PC-9 (cell line): ENCODE results near the gene STAMBPL1. TPM values are rescaled to one million over a fixed set of nuclear protein-coding genes. Genes with fewer than 3 reads are reported as not detected.

Source experiments
- BruUV-seq: library from RNA; stranded (reverse); fragments of 400-500 nt; replicated peaks from 2 replicates; lab custom pipeline; 2021; lab: Mats Ljungman, UMichigan
- CTCF ChIA-PET: fragments of 300-600 bp; sonication (Branson Sonifier 250); formaldehyde crosslinking; loops from one replicate; lab custom pipeline; 2022; ENCODE audit warnings: antibody characterized with exemption; lab: Charles Lee
- POLR2A ChIA-PET: fragments of 300-600 bp; sonication (Branson Sonifier 250); formaldehyde crosslinking; loops from one replicate; lab custom pipeline; 2022; ENCODE audit warnings: antibody characterized with exemption; ENCODE audit not compliant: unreplicated experiment; lab: Charles Lee
- DNase-seq, 2 experiments: peaks; one replicate each; pipeline versions ENCODE4 v3.0.0 to v3.0.0-alpha.2; 2015 to 2022; ENCODE audit warnings: mixed read lengths in 1 of 2
- H2AFZ ChIP-seq: fragments of 200-600 bp; sonication (generic); 2 replicates; pipeline ENCODE4 v1.8.1; 2017; ENCODE audit warnings: antibody characterized with exemption
- H3F3A ChIP-seq: fragments of 200-600 bp; sonication (generic); 2 replicates; pipeline ENCODE4 v1.8.1; 2017; ENCODE audit warnings: antibody characterized with exemption, mild to moderate bottlenecking, low read depth; ENCODE audit not compliant: insufficient read depth
- H3K27ac ChIP-seq: fragments of 200-600 bp; sonication (generic); 2 replicates; pipeline ENCODE4 v1.6.1; 2016; ENCODE audit warnings: mixed run types
- H3K27me3 ChIP-seq: fragments of 200-600 bp; sonication (generic); 2 replicates; pipeline ENCODE4 v1.6.1; 2016; ENCODE audit warnings: low read depth, mixed run types; ENCODE audit not compliant: insufficient read depth
- H3K36me3 ChIP-seq: fragments of 200-600 bp; sonication (generic); 2 replicates; pipeline ENCODE4 v1.6.1; 2016; ENCODE audit warnings: low read depth, mixed run types
- H3K4me1 ChIP-seq: fragments of 200-600 bp; sonication (generic); replicated peaks from 2 replicates; pipeline ENCODE4 v1.6.1; 2016; ENCODE audit warnings: mixed run types; ENCODE audit not compliant: insufficient read depth
- H3K4me2 ChIP-seq: fragments of 200-600 bp; sonication (generic); 2 replicates; pipeline ENCODE4 v1.6.1; 2017; ENCODE audit warnings: mixed run types
- H3K4me3 ChIP-seq: fragments of 200-600 bp; sonication (generic); 2 replicates; pipeline ENCODE4 v1.6.1; 2016; ENCODE audit warnings: mixed run types
- H3K79me2 ChIP-seq: fragments of 200-600 bp; sonication (generic); 2 replicates; pipeline ENCODE4 v1.6.1; 2017; ENCODE audit warnings: low read depth, mixed run types
- H3K9me2 ChIP-seq: fragments of 200-600 bp; sonication (generic); 2 replicates; pipeline ENCODE4 v1.8.1; 2017; ENCODE audit warnings: mild to moderate bottlenecking; ENCODE audit not compliant: insufficient read depth
- H3K9me3 ChIP-seq: fragments of 200-600 bp; sonication (generic); 2 replicates; pipeline ENCODE4 v1.8.1; 2016; ENCODE audit warnings: low read depth; ENCODE audit not compliant: insufficient read depth
- H4K20me1 ChIP-seq: fragments of 200-600 bp; sonication (generic); 2 replicates; pipeline ENCODE4 v1.8.1; 2017; ENCODE audit not compliant: insufficient read depth
- EZH2 ChIP-seq: fragments of 200-600 bp; sonication (generic); IDR thresholded peaks from 2 replicates; pipeline ENCODE4 v1.8.0; 2017; ENCODE audit warnings: antibody characterized with exemption, low read depth
- intact Hi-C: fragments of 100-400 bp; cut with micrococcal nuclease; formaldehyde crosslinking; loops from one replicate; pipeline ENCODE4 v1.10.0; 2022; ENCODE audit not compliant: unreplicated experiment
- total RNA-seq: library from RNA; stranded (reverse); gene quantifications from 2 replicates; pipeline ENCODE4 v1.2.3, GENCODE V29; 2021
- TF ChIP-seq, protein P1 (sequence below): fragments of 200-600 bp; sonication (generic); conservative IDR thresholded peaks from 2 replicates; pipeline ENCODE4 v1.6.1; 2017; ENCODE audit warnings: mixed run types, antibody characterized with exemption, mild to moderate bottlenecking, moderate library complexity

STAMBPL1 gene
- total RNA-seq, 1 experiment from 2014 or later = 7.4 TPM

DNA sequence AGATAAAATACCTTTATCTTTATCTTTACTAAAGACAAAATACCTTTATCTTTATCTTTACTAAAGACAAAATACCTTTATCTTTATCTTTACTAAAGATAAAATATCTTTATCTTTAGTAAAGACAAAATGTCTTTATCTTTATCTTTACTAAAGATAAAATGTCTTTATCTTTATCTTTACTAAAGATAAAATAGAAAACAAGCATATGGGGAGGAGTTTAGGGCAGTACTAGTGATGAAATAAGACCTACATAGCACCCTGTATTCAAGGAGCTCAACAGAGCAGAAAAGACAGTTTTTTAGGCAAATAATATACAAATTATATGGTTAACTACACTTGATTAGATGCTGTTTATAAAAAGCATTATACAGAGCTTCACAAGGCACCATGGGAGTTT lies 47.7 kb upstream of the STAMBPL1 start:
- CTCF ChIA-PET = interaction anchor here (0.9 to 1.0 kb wide), 2 partner anchors 154 to 166 kb away, joined by 3 to 4 read pairs; no protein-coding TSS in a partner anchor
- H3K4me3 ChIP-seq = no peak overlapping the region

DNA sequence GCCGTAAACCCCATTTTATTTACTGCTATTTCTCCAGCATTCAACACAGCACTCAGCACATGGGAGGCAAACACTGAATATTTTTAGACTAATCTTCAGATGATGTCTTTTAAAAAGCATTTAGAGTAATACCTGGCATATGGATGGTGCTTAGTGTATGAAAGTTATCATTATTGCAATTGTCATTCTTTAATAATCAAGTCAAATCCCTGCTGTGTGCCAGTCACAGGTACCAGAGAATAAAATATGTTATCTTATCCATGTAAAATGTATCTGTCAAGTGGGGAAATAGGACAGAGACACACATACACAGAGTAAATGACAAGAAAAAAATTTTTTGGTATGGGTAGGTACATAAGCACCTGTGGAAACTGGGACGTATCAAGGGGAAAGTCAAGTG lies 46.9 kb upstream of the STAMBPL1 start:
- intact Hi-C loops = loop anchor here (10.0 kb wide), 1 partner anchor 268 kb away; no protein-coding TSS in a partner anchor
- no peak overlapping the region for H3K4me2 ChIP-seq
- TF ChIP-seq EZH2 = no peak
- TF ChIP-seq, protein P1, sequence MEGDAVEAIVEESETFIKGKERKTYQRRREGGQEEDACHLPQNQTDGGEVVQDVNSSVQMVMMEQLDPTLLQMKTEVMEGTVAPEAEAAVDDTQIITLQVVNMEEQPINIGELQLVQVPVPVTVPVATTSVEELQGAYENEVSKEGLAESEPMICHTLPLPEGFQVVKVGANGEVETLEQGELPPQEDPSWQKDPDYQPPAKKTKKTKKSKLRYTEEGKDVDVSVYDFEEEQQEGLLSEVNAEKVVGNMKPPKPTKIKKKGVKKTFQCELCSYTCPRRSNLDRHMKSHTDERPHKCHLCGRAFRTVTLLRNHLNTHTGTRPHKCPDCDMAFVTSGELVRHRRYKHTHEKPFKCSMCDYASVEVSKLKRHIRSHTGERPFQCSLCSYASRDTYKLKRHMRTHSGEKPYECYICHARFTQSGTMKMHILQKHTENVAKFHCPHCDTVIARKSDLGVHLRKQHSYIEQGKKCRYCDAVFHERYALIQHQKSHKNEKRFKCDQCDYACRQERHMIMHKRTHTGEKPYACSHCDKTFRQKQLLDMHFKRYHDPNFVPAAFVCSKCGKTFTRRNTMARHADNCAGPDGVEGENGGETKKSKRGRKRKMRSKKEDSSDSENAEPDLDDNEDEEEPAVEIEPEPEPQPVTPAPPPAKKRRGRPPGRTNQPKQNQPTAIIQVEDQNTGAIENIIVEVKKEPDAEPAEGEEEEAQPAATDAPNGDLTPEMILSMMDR = no peak
- H2AFZ ChIP-seq = no peak overlapping the region
- H3K27me3 ChIP-seq = no peaks in the 10 kb centered on the region
- 0 out of 2 replicates have a peak, but pooled peaks cover 4% of the 10 kb centered on the region for H3K36me3 ChIP-seq
- no peaks in the 10 kb centered on the region for H3K79me2 ChIP-seq
- no peak overlapping the region for H3K27ac ChIP-seq
- BruUV-seq = no TSS peak
- no peaks in the 10 kb centered on the region for H3K9me3 ChIP-seq
- no peak overlapping the region for H3K4me3 ChIP-seq
- no peaks in the 10 kb centered on the region for H4K20me1 ChIP-seq
- H3K4me1 ChIP-seq = peaks cover 6% of the 10 kb centered on the region
- DNase-seq = no peak
- no peaks in the 10 kb centered on the region for H3K9me2 ChIP-seq
- CTCF ChIA-PET = no interaction called here
- no peaks in the 10 kb centered on the region for H3F3A ChIP-seq
- POLR2A ChIA-PET = no interaction called here

More for the DNA sequence above, 47.7 kb upstream of the STAMBPL1 start:
- POLR2A ChIA-PET = no interaction called here
- Histone ChIP-seq H3K4me2 (no peak overlapping the region), H3K9me2 (no peaks in the 10 kb centered on the region), H3K36me3 (0 out of 2 replicates have a peak, but pooled peaks cover 4% of the 10 kb centered on the region), H3K27ac (no peak overlapping the region), H3K4me1 (peaks cover 8% of the 10 kb centered on the region), H3K9me3 (no peaks in the 10 kb centered on the region), H3F3A (no peaks in the 10 kb centered on the region), H4K20me1 (no peaks in the 10 kb centered on the region), H2AFZ (no peak overlapping the region), H3K79me2 (no peaks in the 10 kb centered on the region), H3K27me3 (no peaks in the 10 kb centered on the region)
- BruUV-seq = no TSS peak
- DNase-seq = no peak
- TF ChIP-seq, protein P1 = no peak
- TF ChIP-seq EZH2 = no peak
- intact Hi-C loops = loop anchor here (10.0 kb wide), 1 partner anchor 268 kb away; no protein-coding TSS in a partner anchor

DNA sequence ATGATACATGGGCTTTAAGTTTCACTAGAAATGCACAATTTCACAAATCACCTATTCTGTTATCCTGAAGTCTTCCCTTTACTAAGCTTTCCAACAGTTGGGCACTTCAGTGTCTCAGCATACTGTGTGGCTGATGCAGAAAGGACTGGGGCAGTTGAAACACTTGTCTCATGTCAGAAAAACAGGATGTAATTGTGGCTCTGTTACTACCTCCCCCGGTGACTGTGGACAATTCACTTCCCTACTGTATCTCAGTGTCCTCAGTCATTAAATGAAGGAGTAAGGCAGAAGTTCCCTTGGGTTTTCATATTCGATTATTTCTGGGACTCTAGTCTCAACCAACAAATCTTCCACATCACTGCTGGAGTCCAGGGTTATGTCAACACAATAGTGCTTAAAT lies 46.3 kb upstream of the STAMBPL1 start:
- BruUV-seq = no TSS peak
- Histone ChIP-seq H3K27me3 (no peaks in the 10 kb centered on the region), H2AFZ (no peak overlapping the region), H3K4me3 (no peak overlapping the region), H4K20me1 (no peaks in the 10 kb centered on the region), H3K9me2 (no peaks in the 10 kb centered on the region), H3K27ac (no peak overlapping the region), H3K9me3 (no peaks in the 10 kb centered on the region), H3K36me3 (0 out of 2 replicates have a peak, but pooled peaks cover 4% of the 10 kb centered on the region), H3K4me1 (peaks cover under 1% of the 10 kb centered on the region; the same call in 1 of the 2 replicates), H3F3A (no peaks in the 10 kb centered on the region), H3K79me2 (no peaks in the 10 kb centered on the region), H3K4me2 (no peak overlapping the region)
- intact Hi-C loops = loop anchor here (2.0 to 10.0 kb wide), 2 partner anchors 269 to 379 kb away; no protein-coding TSS in a partner anchor
- CTCF ChIA-PET = no interaction called here
- no peak for DNase-seq
- TF ChIP-seq EZH2 = no peak
- TF ChIP-seq, protein P1 = no peak
- POLR2A ChIA-PET = no interaction called here
